Esophagus squamous epithelium (tissue), 5 donors: ENCODE data around the gene COX5B. TPM values are rescaled to one million over a fixed set of nuclear protein-coding genes. Genes with fewer than 3 reads are reported as not detected.
A peak's percentile ranks its signal among the peaks of the same experiment; 100 is the strongest.

Experiments
- DNase-seq: peaks from one replicate; lab custom pipeline; 2025; lab: John Stamatoyannopoulos, UW
- H3K27ac ChIP-seq, 4 donors: fragments of 200-600 bp; sonication (generic); one replicate each; pipeline ENCODE4 v1.5.1; 2016 to 2019; ENCODE audit warnings: mild to moderate bottlenecking in 1 of 4
- H3K27me3 ChIP-seq, 4 donors: fragments of 200-600 bp; sonication (generic); 1 replicate in 3 of 4; 2 replicates in 1 of 4; pipeline versions ENCODE4 v1.5.1 to v1.6.0; 2017 to 2021; ENCODE audit warnings: antibody characterized with exemption in 1 of 4
- H3K36me3 ChIP-seq, 3 donors: fragments of 200-600 bp; sonication (generic); one replicate each; pipeline ENCODE4 v1.5.1; 2016 to 2019
- H3K4me1 ChIP-seq, 3 donors: fragments of 200-600 bp; sonication (generic); one replicate each; pipeline ENCODE4 v1.5.1; 2017 to 2019
- H3K4me3 ChIP-seq, 4 donors: fragments of 200-600 bp; sonication (generic); 1 replicate in 3 of 4; 2 replicates in 1 of 4; pipeline ENCODE4 v1.5.1; 2016 to 2019; ENCODE audit warnings: mild to moderate bottlenecking in 2 of 4, moderate library complexity in 1 of 4
- H3K9me3 ChIP-seq, 3 donors: fragments of 200-600 bp; sonication (generic); one replicate each; pipeline ENCODE4 v1.5.1; 2016 to 2019
- CTCF ChIP-seq, 6 experiments: fragments of 450-650 bp in 4 of 6; fragments of 200-600 bp in 2 of 6; sonication (generic) in 2 of 6; IDR thresholded peaks; one replicate each; pipeline ENCODE4 v1.5.1; 2016 to 2019; ENCODE audit warnings: antibody characterized with exemption in 6 of 6, mild to moderate bottlenecking in 4 of 6, moderate library complexity in 4 of 6
- POLR2A ChIP-seq, 4 donors: fragments of 450-650 bp; IDR thresholded peaks; one replicate each; pipeline ENCODE4 v1.6.1; 2017; ENCODE audit warnings: antibody characterized with exemption in 4 of 4, mild to moderate bottlenecking in 4 of 4, moderate library complexity in 3 of 4
- WGBS, 2 donors: methylation state at CpG; one replicate each; pipeline ENCODE4 v1.1.5; 2018; 5-methylcytosine and 5-hydroxymethylcytosine counted together
- intact Hi-C: fragments of 100-400 bp; cut with DNase I; formaldehyde crosslinking; loops from one replicate; pipeline ENCODE4 v1.15.0; 2022
- small RNA-seq, 4 donors: library from RNA; depleted of rRNA; stranded (forward); fragments of <200 nt; gene quantifications; one replicate each; pipeline ENCODE3, GENCODE V24; 2016
- total RNA-seq, 4 donors: library from RNA; depleted of rRNA; stranded (reverse); fragments of >200 nt; gene quantifications; one replicate each; pipeline ENCODE4 v1.1.0, GENCODE V29; 2016
- donor health status: DM: yes; HTN: yes; CAD: no.

COX5B gene
- total RNA-seq, 4 donors from 2014 or later = 350 to 487 (median 415) TPM

GRCh38 chr2:97691166-97691565 lies 45.3 kb downstream of the COX5B start:
- Histone ChIP-seq H3K27ac (no peak overlapping the region), H3K36me3 (no peaks in the 10 kb centered on the region), H3K9me3 (no peaks in the 10 kb centered on the region), H3K4me1 (no peaks in the 10 kb centered on the region), H3K27me3 (no peaks in the 10 kb centered on the region), H3K4me3 (no peak overlapping the region)
- TF ChIP-seq POLR2A (IDR thresholded peaks at IDR 0.05) = no peak
- TF ChIP-seq CTCF (IDR thresholded peaks at IDR 0.05) = no peak
- intact Hi-C loops = loop anchor here (10.0 kb wide), 1 partner anchor 96 kb away; no protein-coding TSS in a partner anchor
- 90 to 100% methylated on average over 1 to 2 of the region's 6 CpGs for WGBS, 2 donors
- DNase-seq = no peak

- Histone ChIP-seq H3K27ac (no peak overlapping the region), H3K36me3 (no peaks in the 10 kb centered on the region), H3K4me3 (no peak overlapping the region), H3K4me1 (peaks cover 0 to 5% (median 0%) of the 10 kb centered on the region in 3 donors), H3K27me3 (no peaks in the 10 kb centered on the region), H3K9me3 (no peaks in the 10 kb centered on the region)
- no peak for DNase-seq
- TF ChIP-seq POLR2A (IDR thresholded peaks at IDR 0.05) = no peak
- no peak for TF ChIP-seq CTCF (IDR thresholded peaks at IDR 0.05)
- intact Hi-C loops = loop anchor here (10.0 kb wide), 1 partner anchor 99 kb away; no protein-coding TSS in a partner anchor
Observed at GRCh38 chr2:97693476-97693875, 47.6 kb downstream of the COX5B start.

GRCh38 chr2:97695744-97696143 lies 49.9 kb downstream of the COX5B start:
- Histone ChIP-seq H3K9me3 (no peaks in the 10 kb centered on the region), H3K4me1 (peaks cover 0 to 5% (median 0%) of the 10 kb centered on the region in 3 donors), H3K27ac (no peak overlapping the region), H3K27me3 (no peaks in the 10 kb centered on the region), H3K36me3 (no peaks in the 10 kb centered on the region), H3K4me3 (no peak overlapping the region)
- intact Hi-C loops = loop anchor here (10.0 kb wide), 1 partner anchor 101 kb away; no protein-coding TSS in a partner anchor
- TF ChIP-seq CTCF (IDR thresholded peaks at IDR 0.05) (no peak), POLR2A (IDR thresholded peaks at IDR 0.05) (no peak)
- DNase-seq = no peak
- 74 to 75% methylated on average over 5 of the region's 5 CpGs for WGBS, 2 donors

GRCh38 chr2:97697252-97698235 lies 51.7 kb downstream of the COX5B start:
- peak overlapping the region in 1 of 4 donors; percentile 27 for H3K4me3 ChIP-seq
- DNase-seq = peak; percentile 32
- H3K9me3 ChIP-seq = no peaks in the 10 kb centered on the region
- TF ChIP-seq CTCF (IDR thresholded peaks at IDR 0.05) = peak; percentile 94 to 99 (median 98)
- no peak for TF ChIP-seq POLR2A (IDR thresholded peaks at IDR 0.05)
- intact Hi-C loops = loop anchor here (10.0 kb wide), 1 partner anchor 103 kb away; no protein-coding TSS in a partner anchor
- no peaks in the 10 kb centered on the region for H3K27me3 ChIP-seq
- no peak overlapping the region for H3K27ac ChIP-seq
- H3K36me3 ChIP-seq = no peaks in the 10 kb centered on the region
- H3K4me1 ChIP-seq = peaks cover 0 to 5% (median 0%) of the 10 kb centered on the region in 3 donors
- 28 to 29% methylated on average over 14 of the region's 14 CpGs for whole genome bisulfite sequencing, 2 donors

Small RNAs within 50 kb of the gene (small RNA-seq; reads per million reads assigned to genes)
- gene RNU4-8P = 0 reads per million in 4 donors

Other genes starting within 250 kb of the COX5B start
- gene ANKRD36B, start 56.2 kb upstream of the COX5B start, total RNA-seq = 10 to 100 TPM in 2 of 4 donors, 1 to 10 TPM in 2; 6.3 to 29.6 (median 9.2) TPM
- gene ACTR1B, start 18.0 kb downstream of the COX5B start, total RNA-seq = 10 to 100 TPM; 29.3 to 57.8 (median 47.5) TPM
- gene C2orf92, start 23.7 kb downstream of the COX5B start, total RNA-seq = 10 to 100 TPM in 1 of 4 donors, 1 to 10 TPM in 2, not detected in 1; 2.5 to 12.8 (median 2.5) TPM
- 1 to 10 TPM; 2.2 to 7.8 (median 3.3) TPM for gene ZAP70, start 67.5 kb downstream of the COX5B start, total RNA-seq